ENCODE measurements around the gene CELF2. TPM values are rescaled to one million over a fixed set of nuclear protein-coding genes. Genes with fewer than 3 reads are reported as not detected.

The CELF2 gene
- total and polyA plus RNA-seq, 12 donors: 13.0 to 90.9 (median 80.9) TPM

GRCh38 chr10:11164551-11164802, 146.8 kb downstream of the CELF2 start:
- H3K4me1 ChIP-seq: peaks cover 0 to 82% (median 49%) of the 10 kb centered on the region in 9 donors
- intact Hi-C loops (cut with DNase I): loop anchor here in 3 of 10 donors (5.0 to 10.0 kb wide), 5 partner anchors 52 to 140 kb away; no protein-coding TSS in a partner anchor

GRCh38 chr10:11164803-11165590, 147.3 kb downstream of the CELF2 start:
- Histone ChIP-seq H3K36me3 (no peaks in the 10 kb centered on the region), H3K4me3 (peak overlapping the region; percentile 36 to 80 (median 68)), H3K27me3 (no peaks in the 10 kb centered on the region), H3K9me3 (no peaks in the 10 kb centered on the region), H3K4me1 (peaks cover 0 to 82% (median 47%) of the 10 kb centered on the region in 9 donors), H3K27ac (peak overlapping the region; percentile 49 to 97 (median 86))
- intact Hi-C loops (cut with DNase I): loop anchor here in 3 of 10 donors (5.0 to 10.0 kb wide), 8 partner anchors 48 to 140 kb away; no protein-coding TSS in a partner anchor
- DNase-seq (peak; percentile 67 to 72), ATAC-seq (peak; percentile 46 to 85 (median 70))
- TF ChIP-seq CTCF (IDR thresholded peaks at IDR 0.05): no peak
- WGBS, 2 donors: 0% methylated on average over 38 of the region's 38 CpGs

More at GRCh38 chr10:11164551-11164802, 146.8 kb downstream of the CELF2 start:
- DNase-seq (no peak), ATAC-seq (no peak)
- 3 to 5% methylated on average over 1 of the region's 1 CpG for WGBS, 2 donors
- Histone ChIP-seq H3K36me3 (no peaks in the 10 kb centered on the region), H3K4me3 (peak overlapping the region in 9 of 10 donors; percentile 49 to 80 (median 72)), H3K9me3 (no peaks in the 10 kb centered on the region), H3K27me3 (no peaks in the 10 kb centered on the region), H3K27ac (peak overlapping the region; percentile 32 to 97 (median 86))
- no peak for TF ChIP-seq CTCF (IDR thresholded peaks at IDR 0.05)

GRCh38 chr10:11165591-11166543, 148.2 kb downstream of the CELF2 start:
- H3K4me1 ChIP-seq: peaks cover 0 to 82% (median 43%) of the 10 kb centered on the region in 9 donors
- intact Hi-C loops (cut with DNase I): loop anchor here in 2 of 10 donors (5.0 to 10.0 kb wide), 6 partner anchors 49 to 141 kb away; no protein-coding TSS in a partner anchor
- peak; percentile 61 to 62 for DNase-seq

More at GRCh38 chr10:11165591-11166543, 148.2 kb downstream of the CELF2 start:
- Histone ChIP-seq H3K27me3 (no peaks in the 10 kb centered on the region), H3K4me3 (peak overlapping the region; percentile 36 to 80 (median 68)), H3K9me3 (no peaks in the 10 kb centered on the region), H3K27ac (peak overlapping the region; percentile 49 to 97 (median 86)), H3K36me3 (no peaks in the 10 kb centered on the region)
- 5 to 7% methylated on average over 44 of the region's 44 CpGs for WGBS, 2 donors
- peak; percentile 66 to 89 (median 78) for ATAC-seq
- peak in 8 of 9 donors; percentile 13 to 57 (median 48) for TF ChIP-seq CTCF (IDR thresholded peaks at IDR 0.05)
